ENCODE measurements around the gene POPDC2.

Gene POPDC2

GRCh38 chr3:119626196-119626595 lies 34.2 kb downstream of the POPDC2 start:
- CTCF ChIA-PET: no interaction called here
- POLR2A ChIA-PET: no interaction called here
- Histone ChIP-seq H3K36me3 (ENCODE audit: control insufficient read depth in 2 of 2, insufficient read depth in 1 of 2, low read length in 2 of 2) (no peaks in the 10 kb centered on the region), H3K4me3 (ENCODE audit: low read depth, low read length) (no peak overlapping the region), H3K9me3 (ENCODE audit: control insufficient read depth, insufficient read depth, low read depth, low read length) (no peaks in the 10 kb centered on the region), H3K4me1 (ENCODE audit: control insufficient read depth, insufficient read depth, low read length) (no peaks in the 10 kb centered on the region), H3K27ac (ENCODE audit: extremely low read depth, low read depth, low read length) (no peak overlapping the region)
- TF ChIP-seq ZNF555 (tag by site-specific recombination; conservative IDR thresholded peaks at IDR 0.05) (no peak), REST (tag by site-specific recombination; IDR thresholded peaks at IDR 0.05) (no peak), ZNF677 (tag by site-specific recombination; IDR thresholded peaks at IDR 0.05) (no peak), ZNF248 (tag by site-specific recombination; IDR thresholded peaks at IDR 0.05) (no peak), ZNF510 (tag by site-specific recombination; IDR thresholded peaks at IDR 0.05; ENCODE audit: insufficient replicate concordance) (no peak), ZNF830 (tag by site-specific recombination; IDR thresholded peaks at IDR 0.05; ENCODE audit: low read depth) (no peak), CTCF (tag by site-specific recombination; IDR thresholded peaks at IDR 0.05) (no peak)

GRCh38 chr3:119625451-119626153 lies 34.8 kb downstream of the POPDC2 start:
- POLR2A ChIA-PET: no interaction called here
- H3K27ac ChIP-seq (ENCODE audit: extremely low read depth, low read depth, low read length): no peak overlapping the region
- H3K4me3 ChIP-seq (ENCODE audit: low read depth, low read length): no peak overlapping the region
- H3K9me3 ChIP-seq (ENCODE audit: control insufficient read depth, insufficient read depth, low read depth, low read length): no peaks in the 10 kb centered on the region
- no peaks in the 10 kb centered on the region for H3K36me3 ChIP-seq (ENCODE audit: control insufficient read depth in 2 of 2, insufficient read depth in 1 of 2, low read length in 2 of 2)
- CTCF ChIA-PET: no interaction called here
- no peak for TF ChIP-seq ZNF580 (tag by site-specific recombination; IDR thresholded peaks at IDR 0.05)
- H3K4me1 ChIP-seq (ENCODE audit: control insufficient read depth, insufficient read depth, low read length): no peaks in the 10 kb centered on the region

GRCh38 chr3:119624002-119624720 lies 36.2 kb downstream of the POPDC2 start:
- ChIA-PET POLR2A (no interaction called here), CTCF (no interaction called here)
- Histone ChIP-seq H3K9me3 (ENCODE audit: control insufficient read depth, insufficient read depth, low read depth, low read length) (no peaks in the 10 kb centered on the region), H3K27ac (ENCODE audit: extremely low read depth, low read depth, low read length) (no peak overlapping the region), H3K4me1 (ENCODE audit: control insufficient read depth, insufficient read depth, low read length) (no peaks in the 10 kb centered on the region), H3K4me3 (ENCODE audit: low read depth, low read length) (no peak overlapping the region), H3K36me3 (ENCODE audit: control insufficient read depth in 2 of 2, insufficient read depth in 1 of 2, low read length in 2 of 2) (no peaks in the 10 kb centered on the region)
- no peak for TF ChIP-seq SP7 (tag by site-specific recombination; IDR thresholded peaks at IDR 0.05)
- TF ChIP-seq ZNF529 (tag by site-specific recombination; IDR thresholded peaks at IDR 0.05; ENCODE audit: insufficient replicate concordance): no peak
- TF ChIP-seq REST (tag by site-specific recombination; IDR thresholded peaks at IDR 0.05): no peak
- no peak for TF ChIP-seq ZNF146 (tag by site-specific recombination; IDR thresholded peaks at IDR 0.05)
- TF ChIP-seq ZFP41 (tag by site-specific recombination; IDR thresholded peaks at IDR 0.05; ENCODE audit: borderline replicate concordance): no peak
